HG03521 (cell line): Measurements from ENCODE around the gene POLR1E.
A peak's percentile ranks its signal among the peaks of the same experiment; 100 is the strongest.

Source experiments
- ATAC-seq: cut with Tn5 transposase; IDR thresholded peaks from one replicate; pipeline ENCODE4 v1.9.1; 2021; ENCODE audit warnings: mild to moderate bottlenecking, moderate library complexity; ENCODE audit not compliant: unreplicated experiment

POLR1E gene

DNA sequence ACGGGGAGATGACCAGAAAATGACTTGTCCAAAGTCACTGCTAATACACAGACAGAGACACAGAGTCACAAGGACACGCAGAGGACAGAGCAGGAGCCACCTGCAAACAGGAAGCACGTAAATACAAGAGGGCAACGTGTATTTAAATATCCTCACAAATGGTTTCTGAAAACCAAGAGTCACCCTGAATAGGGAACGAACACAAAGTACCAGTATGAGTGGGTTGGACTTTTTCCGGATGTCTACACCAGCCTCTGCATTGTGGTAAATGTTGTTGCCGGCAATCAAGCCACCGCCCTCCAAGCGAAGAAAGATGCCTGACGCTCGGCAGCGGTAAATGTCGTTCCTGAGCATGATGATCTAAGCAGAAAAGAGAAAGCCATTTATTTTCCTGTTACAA, 46.0 kb downstream of the POLR1E start:
- peak; percentile 58 for ATAC-seq

- no peak for ATAC-seq
Observed at GRCh38 chr9:37534412-37534811, 48.7 kb downstream of the POLR1E start.

DNA sequence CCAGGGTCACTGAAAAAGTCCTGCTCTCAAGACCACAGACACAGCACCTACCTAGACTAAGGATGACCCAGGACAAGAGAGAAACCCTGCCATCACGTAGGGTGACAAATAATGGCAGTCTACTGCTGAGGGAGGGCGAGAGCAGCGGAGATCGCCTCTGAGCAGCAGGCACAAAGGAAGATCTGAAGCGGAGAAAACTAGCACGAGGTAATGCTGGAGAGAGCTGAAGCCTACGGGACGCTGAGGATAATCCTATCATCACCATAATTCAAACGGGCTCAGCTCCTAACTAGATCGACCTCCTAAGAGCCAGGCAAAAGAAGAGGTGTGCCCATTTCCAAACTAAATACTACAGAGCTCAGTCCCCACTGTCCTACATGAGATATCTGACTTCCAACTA, 49.2 kb downstream of the POLR1E start:
- no peak for ATAC-seq

GRCh38 chr9:37538099-37538498, 52.4 kb downstream of the POLR1E start:
- ATAC-seq: no peak

- ATAC-seq: no peak
Observed at GRCh38 chr9:37539634-37540033, 53.9 kb downstream of the POLR1E start.

GRCh38 chr9:37540634-37541033, 54.9 kb downstream of the POLR1E start:
- ATAC-seq: no peak

- ATAC-seq: no peak
Observed at GRCh38 chr9:37541465-37541864, 55.7 kb downstream of the POLR1E start.

- no peak for ATAC-seq
Observed at GRCh38 chr9:37542488-37542887, 56.7 kb downstream of the POLR1E start.

GRCh38 chr9:37542895-37543294, 57.1 kb downstream of the POLR1E start:
- no peak for ATAC-seq

DNA sequence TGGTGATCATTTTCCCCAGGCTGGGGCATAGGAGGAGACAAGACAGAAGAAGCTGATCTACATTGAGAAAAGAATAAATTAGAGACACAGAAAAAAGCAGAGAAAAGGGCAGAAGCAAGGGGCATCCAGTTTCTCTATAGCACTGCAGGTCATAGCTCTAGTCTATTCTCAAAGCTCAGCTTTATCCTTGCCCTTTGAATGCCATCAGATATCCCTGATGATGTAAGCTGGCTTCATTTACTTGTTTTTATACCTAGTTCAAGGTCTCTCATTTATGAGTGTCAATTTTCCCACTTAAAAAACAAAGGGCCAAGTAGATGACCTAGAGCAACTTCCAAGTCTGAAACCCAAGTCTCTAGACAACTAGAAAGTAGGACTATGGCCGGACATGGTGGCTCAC, 57.7 kb downstream of the POLR1E start:
- no peak for ATAC-seq

DNA sequence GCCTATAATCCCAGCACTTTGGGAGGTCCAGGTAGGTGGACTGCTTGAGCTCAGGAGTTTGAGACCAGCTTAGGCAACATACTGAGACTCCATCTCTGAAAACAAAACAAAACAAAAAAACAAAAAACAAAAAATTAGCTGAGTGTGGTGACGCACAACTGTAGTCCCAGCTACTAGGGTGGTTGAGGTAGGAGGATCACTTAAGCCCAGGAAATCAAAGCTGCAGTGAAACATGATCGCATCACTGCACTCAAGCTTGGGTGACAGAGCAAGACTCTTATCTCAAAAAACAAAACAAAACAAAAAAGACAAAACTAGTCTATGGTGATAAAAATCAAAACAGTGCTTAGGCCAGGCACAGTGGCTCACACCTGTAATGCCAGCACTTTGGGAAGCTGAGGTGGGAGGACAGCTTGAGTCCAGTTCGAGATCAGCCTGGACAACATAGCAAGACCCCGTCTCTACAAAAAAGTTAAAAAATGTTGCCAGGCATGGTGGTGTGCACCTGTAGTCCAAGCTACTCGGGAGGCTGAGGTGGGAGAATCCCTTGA, 61.7 kb downstream of the POLR1E start:
- ATAC-seq: no peak

DNA sequence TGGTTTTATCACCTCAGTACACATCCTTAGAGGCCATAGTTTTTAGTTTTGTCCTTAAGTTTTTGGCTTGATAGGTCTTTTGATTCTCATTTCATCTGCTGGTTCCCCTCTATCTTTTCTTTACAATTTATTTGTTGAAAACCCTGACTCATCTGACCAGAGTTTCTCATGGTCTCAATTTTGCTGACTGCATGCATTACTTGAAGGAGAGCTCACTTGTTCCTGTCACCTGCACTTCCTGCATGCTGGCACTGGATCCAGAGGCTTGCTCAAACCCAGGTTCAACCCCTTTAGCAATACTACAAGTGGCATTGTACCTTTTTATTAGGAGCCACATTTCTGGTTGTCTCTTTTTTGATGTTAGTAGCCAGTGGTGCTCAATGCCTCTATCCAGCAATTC, 63.8 kb downstream of the POLR1E start:
- no peak for ATAC-seq

DNA sequence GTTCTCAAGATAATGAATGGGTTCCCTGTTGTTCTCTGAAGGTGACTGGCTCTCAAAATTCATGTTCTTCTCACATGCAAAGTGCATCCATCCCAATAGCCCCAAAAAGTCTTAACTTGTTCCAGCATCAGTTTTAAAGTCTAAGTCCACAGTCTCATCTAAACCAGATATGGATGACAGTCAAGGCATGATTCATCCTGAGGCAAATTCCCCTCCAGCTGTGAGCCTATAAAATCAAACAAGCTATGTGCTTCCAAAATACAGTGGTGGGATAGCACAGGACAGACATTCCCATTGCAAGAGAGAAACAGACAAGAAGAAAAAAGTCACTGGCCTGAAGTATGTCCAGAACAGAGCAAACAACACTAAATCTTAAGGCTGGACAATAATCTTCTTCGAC, 65.0 kb downstream of the POLR1E start:
- ATAC-seq: no peak

- ATAC-seq: no peak
Observed at GRCh38 chr9:37551468-37551867, 65.7 kb downstream of the POLR1E start.

- no peak for ATAC-seq
Observed at GRCh38 chr9:37551888-37552287, 66.1 kb downstream of the POLR1E start.
